GM12878 (cell line): ENCODE data around the gene SGF29.

Source experiments
- CBX3 ChIP-seq: fragments of 200-600 bp; sonication (generic); IDR thresholded peaks from 2 replicates; pipeline ENCODE4 v1.6.1; 2016; ENCODE audit warnings: low read depth, borderline replicate concordance
- CEBPZ ChIP-seq: fragments of 150-350 bp; IDR thresholded peaks from 2 replicates; pipeline ENCODE4 v1.6.1; 2016; ENCODE audit warnings: low read depth, low read length
- CHD4 ChIP-seq: fragments of 200-600 bp; sonication (generic); IDR thresholded peaks from 2 replicates; pipeline ENCODE4 v1.6.1; 2016; ENCODE audit warnings: mild to moderate bottlenecking
- CTCF ChIP-seq, 3 experiments: IDR thresholded peaks in 2 of 3; conservative IDR thresholded peaks in 1 of 3; 2 replicates each; pipeline ENCODE4 v1.5.1; 2011; ENCODE audit warnings: low read depth in 3 of 3, low read length in 3 of 3, mild to moderate bottlenecking in 3 of 3, control low read depth in 2 of 3, moderate library complexity in 2 of 3, inconsistent platforms in 1 of 3, mixed read lengths in 1 of 3; ENCODE audit not compliant: control insufficient read depth in 2 of 3, insufficient read depth in 1 of 3; ENCODE audit errors: extremely low read depth in 1 of 3
- EP300 ChIP-seq, 2 experiments: fragments of 150-350 bp in 1 of 2; IDR thresholded peaks; 2 replicates each; pipeline ENCODE4 v1.6.1; 2011 to 2012; ENCODE audit warnings: low read depth in 2 of 2, low read length in 2 of 2, borderline replicate concordance in 1 of 2, improper control_type of control experiment in 1 of 2, inconsistent platforms in 1 of 2; ENCODE audit not compliant: control insufficient read depth in 1 of 2
- GABPA ChIP-seq: IDR thresholded peaks from 2 replicates; pipeline ENCODE4 v1.6.1; 2014; ENCODE audit warnings: antibody characterized with exemption, low read depth, mild to moderate bottlenecking, inconsistent platforms
- HSF1 ChIP-seq: fragments of 150-350 bp; IDR thresholded peaks from 2 replicates; pipeline ENCODE4 v1.6.1; 2014; ENCODE audit warnings: mild to moderate bottlenecking, low read depth, low read length
- MAX ChIP-seq: IDR thresholded peaks from 2 replicates; pipeline ENCODE4 v1.6.1; 2012; ENCODE audit warnings: low read depth, low read length, improper control_type of control experiment
- POLR2A ChIP-seq: IDR thresholded peaks from 2 replicates; pipeline ENCODE4 v1.6.1; 2011; ENCODE audit warnings: low read depth, mild to moderate bottlenecking, low read length
- REST ChIP-seq: IDR thresholded peaks from 2 replicates; pipeline ENCODE4 v1.6.1; 2012; ENCODE audit warnings: mild to moderate bottlenecking, low read depth, low read length
- SIN3A ChIP-seq: IDR thresholded peaks from 2 replicates; pipeline ENCODE4 v1.6.1; 2012; ENCODE audit warnings: low read depth, low read length, improper control_type of control experiment
- TCF3 ChIP-seq: IDR thresholded peaks from 2 replicates; pipeline ENCODE4 v1.6.1; 2012; ENCODE audit warnings: low read depth, mild to moderate bottlenecking, low read length, borderline replicate concordance; ENCODE audit not compliant: insufficient read depth
- ZBTB11 ChIP-seq: fragments of 450-650 bp; formaldehyde crosslinking; IDR thresholded peaks from 2 replicates; pipeline ENCODE4 v1.5.0; 2022; ENCODE audit warnings: mild to moderate bottlenecking, missing genetic modification characterization

GRCh38 chr16:28592511-28592910 lies 38.8 kb downstream of the SGF29 start:
- no peak for TF ChIP-seq REST
- no peak for TF ChIP-seq ZBTB11 (CRISPR knock-in tag)
- no peak for TF ChIP-seq HSF1
- no peak for TF ChIP-seq CBX3
- TF ChIP-seq CEBPZ, result no peak
- TF ChIP-seq MAX, result no peak
- TF ChIP-seq SIN3A, result no peak
- no peak for TF ChIP-seq GABPA
- no peak for TF ChIP-seq POLR2A
- no peak for TF ChIP-seq CHD4
- no peak for TF ChIP-seq CTCF (IDR thresholded peaks at IDR 0.05 in 2 of 3, conservative IDR thresholded peaks at IDR 0.05 in 1 of 3; ENCODE audit: control insufficient read depth in 2 of 3, extremely low read depth in 1 of 3, insufficient read depth in 1 of 3, low read depth in 3 of 3, low read length in 3 of 3)
- no peak for TF ChIP-seq EP300 (IDR thresholded peaks at IDR 0.05; ENCODE audit: borderline replicate concordance in 1 of 2, control insufficient read depth in 1 of 2, low read depth in 2 of 2, low read length in 2 of 2)
- no peak for TF ChIP-seq TCF3
